Osteoblast (primary cell): Measurements from ENCODE around the gene SPARC. TPM values are rescaled to one million over a fixed set of nuclear protein-coding genes. Genes with fewer than 3 reads are reported as not detected.
"Not testable (repeated sequence)": the region's sequence is repeated elsewhere in the genome, so short reads cannot be mapped to it uniquely, and the experiment has no call there.

ENCODE experiments used
- DNase-seq: peaks from one replicate; pipeline ENCODE4 v3.0.0; 2011; ENCODE audit warnings: low spot score, mixed read lengths; ENCODE audit not compliant: insufficient read length; ENCODE audit errors: missing footprints
- H2AFZ ChIP-seq: 2 replicates; pipeline ENCODE4 v1.6.0; 2011; ENCODE audit warnings: mild to moderate bottlenecking, low read length
- H3K27ac ChIP-seq: 2 replicates; pipeline ENCODE4 v1.5.1; 2011; ENCODE audit warnings: mild to moderate bottlenecking, low read depth, low read length, moderate library complexity
- H3K27me3 ChIP-seq: 2 replicates; pipeline ENCODE4 v1.6.0; 2012; ENCODE audit warnings: mild to moderate bottlenecking, control low read depth, inconsistent platforms, low read length, moderate library complexity; ENCODE audit not compliant: insufficient read depth
- H3K36me3 ChIP-seq: 2 replicates; pipeline ENCODE4 v1.5.1; 2011; ENCODE audit warnings: mild to moderate bottlenecking, low read length, control low read depth, moderate library complexity; ENCODE audit not compliant: insufficient read depth
- H3K4me1 ChIP-seq: 2 replicates; pipeline ENCODE4 v1.5.1; 2011; ENCODE audit warnings: mild to moderate bottlenecking, low read length, control low read depth, moderate library complexity; ENCODE audit not compliant: insufficient read depth
- H3K4me2 ChIP-seq: 2 replicates; pipeline ENCODE4 v1.6.0; 2011; ENCODE audit warnings: mild to moderate bottlenecking, low read length; ENCODE audit not compliant: insufficient read depth
- H3K4me3 ChIP-seq: fragments of 200-600 bp; sonication (generic); 3 replicates; pipeline ENCODE4 v1.5.1; 2012; ENCODE audit warnings: mild to moderate bottlenecking, low read length, inconsistent platforms; ENCODE audit not compliant: insufficient read depth
- H3K79me2 ChIP-seq: 2 replicates; pipeline ENCODE4 v1.6.0; 2012; ENCODE audit warnings: mild to moderate bottlenecking, low read length, control low read depth, inconsistent platforms; ENCODE audit not compliant: insufficient read depth
- H3K9me3 ChIP-seq: 2 replicates; pipeline ENCODE4 v1.5.1; 2011; ENCODE audit warnings: low read depth, low read length, control low read depth
- H4K20me1 ChIP-seq: 2 replicates; pipeline ENCODE4 v1.6.0; 2012; ENCODE audit warnings: mild to moderate bottlenecking, low read length, control low read depth; ENCODE audit not compliant: insufficient read depth
- total RNA-seq: library from RNA; depleted of rRNA; stranded (reverse); fragments of >200 nt; gene quantifications from 2 replicates; pipeline ENCODE4 v1.2.3, GENCODE V29; 2012
- TF ChIP-seq, protein P1 (sequence below): IDR thresholded peaks from 2 replicates; pipeline ENCODE4 v1.5.1; 2011; ENCODE audit warnings: mild to moderate bottlenecking, low read depth, low read length, moderate library complexity; ENCODE audit errors: extremely low read depth

The SPARC gene
- total RNA-seq, 1 donor, result 4,046 TPM

DNA sequence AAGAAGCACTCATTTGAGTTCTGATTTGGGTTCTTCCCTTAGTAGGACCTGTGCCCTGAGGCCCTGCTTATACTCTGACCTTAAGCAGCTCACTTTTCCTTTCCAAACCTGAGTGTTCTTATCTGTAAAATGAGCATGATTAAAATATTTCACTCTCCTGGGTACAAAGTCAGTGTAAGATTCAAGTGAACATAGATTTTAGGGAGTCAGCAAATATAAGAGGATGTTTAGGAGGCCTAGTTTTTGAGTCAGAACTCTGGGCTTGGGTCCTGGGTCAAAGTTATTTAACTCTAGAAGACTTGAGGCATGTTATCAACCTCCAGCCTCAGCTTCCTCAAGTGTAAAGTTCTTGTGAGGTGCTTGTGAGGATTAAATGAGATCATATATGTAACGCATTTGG lies 8.7 kb upstream of the SPARC start:
- H3K79me2 ChIP-seq, result no peaks in the 10 kb centered on the region
- no peaks in the 10 kb centered on the region for H3K27me3 ChIP-seq
- H3K36me3 ChIP-seq, result no peaks in the 10 kb centered on the region
- no peaks in the 10 kb centered on the region for H3K9me3 ChIP-seq
- H3K27ac ChIP-seq, result peak overlapping the region; percentile 99
- DNase-seq, result no peak
- H3K4me1 ChIP-seq, result peaks cover 57% of the 10 kb centered on the region
- H2AFZ ChIP-seq, result no peak overlapping the region
- H3K4me2 ChIP-seq, result no peak overlapping the region
- TF ChIP-seq, protein P1, sequence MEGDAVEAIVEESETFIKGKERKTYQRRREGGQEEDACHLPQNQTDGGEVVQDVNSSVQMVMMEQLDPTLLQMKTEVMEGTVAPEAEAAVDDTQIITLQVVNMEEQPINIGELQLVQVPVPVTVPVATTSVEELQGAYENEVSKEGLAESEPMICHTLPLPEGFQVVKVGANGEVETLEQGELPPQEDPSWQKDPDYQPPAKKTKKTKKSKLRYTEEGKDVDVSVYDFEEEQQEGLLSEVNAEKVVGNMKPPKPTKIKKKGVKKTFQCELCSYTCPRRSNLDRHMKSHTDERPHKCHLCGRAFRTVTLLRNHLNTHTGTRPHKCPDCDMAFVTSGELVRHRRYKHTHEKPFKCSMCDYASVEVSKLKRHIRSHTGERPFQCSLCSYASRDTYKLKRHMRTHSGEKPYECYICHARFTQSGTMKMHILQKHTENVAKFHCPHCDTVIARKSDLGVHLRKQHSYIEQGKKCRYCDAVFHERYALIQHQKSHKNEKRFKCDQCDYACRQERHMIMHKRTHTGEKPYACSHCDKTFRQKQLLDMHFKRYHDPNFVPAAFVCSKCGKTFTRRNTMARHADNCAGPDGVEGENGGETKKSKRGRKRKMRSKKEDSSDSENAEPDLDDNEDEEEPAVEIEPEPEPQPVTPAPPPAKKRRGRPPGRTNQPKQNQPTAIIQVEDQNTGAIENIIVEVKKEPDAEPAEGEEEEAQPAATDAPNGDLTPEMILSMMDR, result no peak
- no peaks in the 10 kb centered on the region for H4K20me1 ChIP-seq
- H3K4me3 ChIP-seq, result no peak overlapping the region

DNA sequence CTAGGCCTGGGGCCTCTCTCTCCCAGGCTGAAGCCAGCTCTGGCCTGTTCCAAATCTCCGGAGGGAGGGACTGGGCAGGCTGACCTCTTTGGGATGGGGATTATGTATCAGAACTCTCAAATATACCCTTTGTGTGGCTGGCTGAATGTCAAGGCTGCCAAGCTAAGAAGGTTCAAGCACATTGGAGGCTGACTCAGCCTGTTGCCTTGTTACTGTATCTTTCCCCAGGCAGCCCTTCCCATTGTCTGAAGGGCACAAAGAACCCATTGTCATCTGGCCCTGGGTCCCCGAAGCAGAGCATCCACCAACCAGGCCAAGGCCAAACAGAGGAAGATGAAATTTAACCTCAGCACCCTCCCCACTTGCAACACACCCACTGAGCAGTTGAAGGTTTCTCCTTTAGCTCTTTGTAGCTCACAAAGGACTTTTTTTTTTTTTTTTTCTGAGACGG lies 7.3 kb upstream of the SPARC start:
- Histone ChIP-seq H2AFZ (peak overlapping the region; percentile 87), H4K20me1 (no peaks in the 10 kb centered on the region), H3K4me3 (no peak overlapping the region), H3K9me3 (no peaks in the 10 kb centered on the region), H3K79me2 (no peaks in the 10 kb centered on the region), H3K4me2 (no peak overlapping the region), H3K27ac (peak overlapping the region; percentile 99), H3K36me3 (no peaks in the 10 kb centered on the region), H3K4me1 (peaks cover 45% of the 10 kb centered on the region), H3K27me3 (no peaks in the 10 kb centered on the region)
- DNase-seq, result no peak
- TF ChIP-seq, protein P1, result no peak

DNA sequence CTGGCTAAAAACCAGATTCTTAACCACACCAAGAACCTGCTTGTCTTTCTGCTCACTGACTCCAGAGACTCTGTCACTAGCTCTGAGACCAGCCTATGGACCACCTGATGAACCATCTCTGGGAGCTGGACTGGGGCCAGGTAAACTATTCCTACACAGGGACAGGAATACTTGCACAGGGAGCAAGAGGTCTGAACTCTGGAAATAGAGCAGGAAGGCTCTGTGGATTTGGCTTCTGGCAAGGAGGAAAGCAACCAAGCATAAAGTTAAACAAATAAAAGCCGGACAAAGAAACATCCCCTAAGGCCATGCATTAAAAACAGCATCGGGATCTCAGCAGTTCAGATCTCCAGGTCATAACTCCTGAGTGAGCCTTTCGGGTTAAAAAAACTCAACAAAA lies 5.6 kb upstream of the SPARC start:
- Histone ChIP-seq H3K79me2 (peaks cover 2% of the 10 kb centered on the region), H3K27ac (no peak overlapping the region), H3K36me3 (no peaks in the 10 kb centered on the region), H3K4me2 (no peak overlapping the region), H3K9me3 (no peaks in the 10 kb centered on the region), H3K4me1 (peaks cover 35% of the 10 kb centered on the region), H3K27me3 (no peaks in the 10 kb centered on the region), H3K4me3 (no peak overlapping the region), H4K20me1 (no peaks in the 10 kb centered on the region), H2AFZ (no peak overlapping the region)
- peak; percentile 14 for DNase-seq
- TF ChIP-seq, protein P1, result no peak

DNA sequence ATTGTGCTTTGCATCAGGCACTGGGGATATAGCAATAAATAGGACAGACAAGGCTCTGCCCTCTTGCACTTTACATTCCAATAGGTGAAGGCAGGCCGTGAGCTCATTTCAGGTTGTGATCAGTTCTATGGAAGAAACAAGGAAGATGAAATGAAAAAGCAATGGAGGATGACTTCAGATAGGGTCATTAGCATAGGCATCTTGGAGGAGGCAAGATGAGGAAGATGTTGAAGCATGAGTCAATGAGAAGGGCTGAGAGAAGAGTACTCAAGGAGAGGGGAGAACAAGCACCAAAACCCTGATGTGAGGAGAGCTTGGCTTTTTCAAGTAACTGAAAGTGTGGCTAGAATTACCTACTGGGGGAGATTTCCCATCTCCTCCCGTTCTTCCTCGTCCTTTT lies 5.0 kb upstream of the SPARC start:
- no peaks in the 10 kb centered on the region for H3K36me3 ChIP-seq
- no peak overlapping the region for H2AFZ ChIP-seq
- no peak overlapping the region for H3K4me3 ChIP-seq
- no peak for DNase-seq
- peaks cover 33% of the 10 kb centered on the region for H3K4me1 ChIP-seq
- no peaks in the 10 kb centered on the region for H3K9me3 ChIP-seq
- H3K27ac ChIP-seq, result no peak overlapping the region
- H3K4me2 ChIP-seq, result no peak overlapping the region
- peaks cover under 1% of the 10 kb centered on the region for H4K20me1 ChIP-seq
- TF ChIP-seq, protein P1, result no peak
- H3K27me3 ChIP-seq, result no peaks in the 10 kb centered on the region
- H3K79me2 ChIP-seq, result peaks cover 3% of the 10 kb centered on the region

DNA sequence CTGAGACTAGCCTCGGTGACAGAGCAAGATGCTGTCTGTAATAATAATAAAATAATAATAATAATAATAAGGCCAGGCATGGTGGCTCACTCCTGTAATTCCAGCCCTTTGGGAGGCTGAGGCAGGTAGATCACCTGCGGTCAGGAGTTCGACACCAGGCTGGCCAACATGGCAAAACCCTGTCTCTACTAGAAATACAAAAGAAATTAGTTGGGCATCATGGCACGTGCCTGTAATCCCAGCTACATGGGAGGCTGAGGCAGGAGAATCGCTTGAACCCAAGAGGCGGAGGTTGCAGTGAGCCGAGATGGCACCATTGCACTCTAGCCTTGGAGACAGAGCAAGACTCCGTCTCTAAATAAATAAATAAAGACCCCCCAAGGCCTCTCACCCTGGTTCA lies 2.9 kb upstream of the SPARC start:
- H3K27me3 ChIP-seq, H2AFZ ChIP-seq, H3K4me2 ChIP-seq, H3K9me3 ChIP-seq, H3K4me3 ChIP-seq, H3K27ac ChIP-seq, DNase-seq: not testable (repeated sequence)
- H4K20me1 ChIP-seq, result peaks cover 19% of the 10 kb centered on the region
- peaks cover 20% of the 10 kb centered on the region for H3K4me1 ChIP-seq
- H3K36me3 ChIP-seq, result peaks cover 12% of the 10 kb centered on the region
- H3K79me2 ChIP-seq, result peaks cover 24% of the 10 kb centered on the region
